ENCODE measurements around the gene MID1.

The MID1 gene

GRCh38 chrX:10484683-10485247 is 135.6 kb downstream of the MID1 start:
- DNase-seq = no peak

- no peak for DNase-seq
Observed at GRCh38 chrX:10483191-10483831, 137.1 kb downstream of the MID1 start.

- DNase-seq = no peak
Observed at GRCh38 chrX:10482708-10483107, 137.7 kb downstream of the MID1 start.

- DNase-seq = peak; percentile 3
Observed at GRCh38 chrX:10482261-10482660, 138.1 kb downstream of the MID1 start.

GRCh38 chrX:10480861-10481260 is 139.5 kb downstream of the MID1 start:
- DNase-seq = no peak

GRCh38 chrX:10479508-10479907 is 140.9 kb downstream of the MID1 start:
- DNase-seq = no peak

- DNase-seq = no peak
Observed at GRCh38 chrX:10477525-10477924, 142.9 kb downstream of the MID1 start.

- no peak for DNase-seq
Observed at GRCh38 chrX:10474913-10475568, 145.3 kb downstream of the MID1 start.

GRCh38 chrX:10474510-10474909 is 145.9 kb downstream of the MID1 start:
- DNase-seq = no peak

GRCh38 chrX:10471418-10471817 is 149.0 kb downstream of the MID1 start:
- DNase-seq = no peak

- no peak for DNase-seq
Observed at GRCh38 chrX:10470009-10470408, 150.4 kb downstream of the MID1 start.

GRCh38 chrX:10467793-10468192 is 152.6 kb downstream of the MID1 start:
- no peak for DNase-seq

- DNase-seq = no peak
Observed at GRCh38 chrX:10465254-10465653, 155.1 kb downstream of the MID1 start.

GRCh38 chrX:10457092-10457491 is 163.3 kb downstream of the MID1 start:
- no peak for DNase-seq

- DNase-seq = no peak
Observed at GRCh38 chrX:10453945-10454344, 166.4 kb downstream of the MID1 start.

- no peak for DNase-seq
Observed at GRCh38 chrX:10450959-10451355, 169.4 kb downstream of the MID1 start.

- DNase-seq = no peak
Observed at GRCh38 chrX:10450229-10450958, 170.0 kb downstream of the MID1 start.

- DNase-seq = no peak
Observed at GRCh38 chrX:10447564-10448214, 172.7 kb downstream of the MID1 start.

GRCh38 chrX:10444204-10444603 is 176.2 kb downstream of the MID1 start:
- DNase-seq = no peak

GRCh38 chrX:10441464-10441863 is 178.9 kb downstream of the MID1 start:
- DNase-seq = no peak

- DNase-seq = no peak
Observed at GRCh38 chrX:10433296-10433965, 187.0 kb downstream of the MID1 start.

- DNase-seq = no peak
Observed at GRCh38 chrX:10429908-10430307, 190.5 kb downstream of the MID1 start.

- DNase-seq = no peak
Observed at GRCh38 chrX:10427249-10427648, 193.1 kb downstream of the MID1 start.
